PC-3 (cell line): ENCODE measurements around the gene GRB7. TPM values are rescaled to one million over a fixed set of nuclear protein-coding genes. Genes with fewer than 3 reads are reported as not detected.

ENCODE experiments used
- ATAC-seq: fragments of 200-7000 bp; cut with Tn5 transposase; 2 replicates; pipeline ENCODE4 v1.9.1; 2020; ENCODE audit warnings: mild to moderate bottlenecking, moderate library complexity
- BruUV-seq: library from RNA; stranded (reverse); fragments of 400-500 nt; replicated peaks from 2 replicates; lab custom pipeline; 2021; lab: Mats Ljungman, UMichigan
- CTCF ChIA-PET: fragments of 300-600 bp; sonication (Branson Sonifier 250); formaldehyde crosslinking; loops from one replicate; lab custom pipeline; 2022; ENCODE audit warnings: antibody characterized with exemption; lab: Charles Lee
- POLR2A ChIA-PET: fragments of 300-600 bp; sonication (Branson Sonifier 250); formaldehyde crosslinking; loops from one replicate; lab custom pipeline; 2022; ENCODE audit warnings: antibody characterized with exemption; ENCODE audit not compliant: unreplicated experiment; lab: Charles Lee
- DNase-seq: peaks from one replicate; pipeline ENCODE4 v3.0.0-alpha.2; 2015
- H2AFZ ChIP-seq: fragments of 300-600 bp; sonication (generic); 2 replicates; pipeline ENCODE4 v1.6.0; 2016; ENCODE audit warnings: antibody characterized with exemption, low read length
- H3F3A ChIP-seq: fragments of 300-600 bp; sonication (generic); one replicate; pipeline ENCODE4 v1.6.0; 2017; ENCODE audit warnings: antibody characterized with exemption, low read length, control low read depth, mild to moderate bottlenecking; ENCODE audit not compliant: unreplicated experiment
- H3K27ac ChIP-seq: fragments of 300-600 bp; sonication (generic); 2 replicates; pipeline ENCODE4 v1.5.1; 2016; ENCODE audit warnings: mild to moderate bottlenecking, low read length
- H3K27me3 ChIP-seq: fragments of 300-600 bp; sonication (generic); 2 replicates; pipeline ENCODE4 v1.6.1; 2016; ENCODE audit warnings: low read length, mixed read lengths
- H3K36me3 ChIP-seq: fragments of 300-600 bp; sonication (generic); 2 replicates; pipeline ENCODE4 v1.6.1; 2016; ENCODE audit warnings: low read depth, mixed run types, low read length, mixed read lengths
- H3K4me1 ChIP-seq: fragments of 300-600 bp; sonication (generic); 2 replicates; pipeline ENCODE4 v1.5.1; 2016; ENCODE audit warnings: low read length; ENCODE audit not compliant: insufficient read depth
- H3K4me2 ChIP-seq: fragments of 300-600 bp; sonication (generic); 2 replicates; pipeline ENCODE4 v1.6.0; 2016; ENCODE audit warnings: low read length
- H3K4me3 ChIP-seq: fragments of 300-600 bp; sonication (generic); 2 replicates; pipeline ENCODE4 v1.5.1; 2016; ENCODE audit warnings: mild to moderate bottlenecking, low read length, mixed read lengths
- H3K79me2 ChIP-seq: fragments of 300-600 bp; sonication (generic); 2 replicates; pipeline ENCODE4 v1.6.1; 2017; ENCODE audit warnings: low read length, mixed read lengths
- H3K9ac ChIP-seq: fragments of 300-600 bp; sonication (generic); 2 replicates; pipeline ENCODE4 v1.6.0; 2016; ENCODE audit warnings: mild to moderate bottlenecking, low read length
- H3K9me2 ChIP-seq: fragments of 300-600 bp; sonication (generic); replicated peaks from 2 replicates; pipeline ENCODE4 v1.6.1; 2016; ENCODE audit warnings: mixed run types, low read length, mixed read lengths
- H3K9me3 ChIP-seq: fragments of 300-600 bp; sonication (generic); 2 replicates; pipeline ENCODE4 v1.6.1; 2016; ENCODE audit warnings: low read length, mixed read lengths
- H4K20me1 ChIP-seq: fragments of 300-600 bp; sonication (generic); 2 replicates; pipeline ENCODE4 v1.6.1; 2016; ENCODE audit warnings: low read length, mixed read lengths
- EZH2 ChIP-seq: fragments of 300-600 bp; sonication (generic); IDR thresholded peaks from one replicate; pipeline ENCODE4 v1.6.1; 2017; ENCODE audit warnings: antibody characterized with exemption, mild to moderate bottlenecking, low read length; ENCODE audit not compliant: unreplicated experiment
- EZH2phosphoT487 ChIP-seq: fragments of 300-600 bp; sonication (generic); IDR thresholded peaks from 2 replicates; pipeline ENCODE4 v1.6.1; 2018; ENCODE audit warnings: mild to moderate bottlenecking, antibody characterized with exemption, low read length, borderline replicate concordance
- intact Hi-C: fragments of 100-400 bp; cut with micrococcal nuclease; formaldehyde crosslinking; loops from 2 replicates; pipeline ENCODE4 v1.9.0; 2023
- total RNA-seq: library from RNA; depleted of rRNA; stranded (reverse); fragments of >200 nt; gene quantifications from 2 replicates; pipeline ENCODE4 v1.2.3, GENCODE V29; 2014
- TF ChIP-seq, protein P1 (sequence below): fragments of 300-600 bp; sonication (generic); conservative IDR thresholded peaks from 2 replicates; pipeline ENCODE4 v1.5.1; 2017; ENCODE audit warnings: antibody characterized with exemption, low read depth, mild to moderate bottlenecking, low read length

GRB7 gene
- total RNA-seq, 1 experiment from 2014 or later, result 31.3 TPM

DNA sequence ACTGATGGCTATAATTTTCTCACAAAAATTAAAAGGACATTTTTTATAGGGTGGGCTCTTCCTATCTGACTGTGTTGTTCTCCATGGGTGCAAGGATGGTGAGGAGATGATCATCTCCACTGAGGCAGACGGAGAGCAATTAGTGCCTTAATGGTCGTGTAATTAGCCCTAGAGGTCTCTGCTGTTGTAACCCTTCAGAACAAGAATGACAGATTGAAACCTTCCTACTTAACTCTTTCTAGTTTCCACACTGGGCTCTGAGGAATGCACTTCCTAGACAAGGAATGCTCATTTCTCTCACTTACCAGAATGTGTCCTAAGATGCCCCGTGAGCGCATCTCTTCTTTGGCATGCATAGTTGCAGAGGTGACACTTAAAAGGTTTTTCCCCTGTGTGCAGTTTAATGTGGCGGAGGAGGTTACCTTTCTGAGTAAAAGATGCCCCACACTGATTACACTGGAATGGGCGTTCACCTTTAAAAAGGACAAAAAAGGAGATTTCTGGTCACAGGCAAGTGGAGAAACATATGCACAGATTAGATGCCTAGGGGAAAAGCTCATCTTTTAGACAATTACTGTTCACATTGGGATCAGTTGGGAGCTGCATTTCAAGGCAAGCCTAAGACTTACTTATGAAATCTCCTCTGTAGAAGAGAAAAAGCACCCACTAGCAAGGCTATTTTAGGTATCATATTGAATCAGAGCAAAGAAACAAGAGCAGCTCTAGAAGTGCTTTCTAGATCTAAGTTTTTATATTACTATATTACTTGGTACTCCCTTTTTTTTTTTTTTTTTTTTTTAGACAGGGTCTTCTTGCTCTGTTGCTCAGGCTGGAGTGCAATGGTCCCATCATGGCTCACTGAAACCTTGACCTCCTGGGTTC lies 53.6 kb downstream of the GRB7 start:
- intact Hi-C loops, result no loop called here
- no peak overlapping the region for H3K4me3 ChIP-seq
- no peaks in the 10 kb centered on the region for H3K4me1 ChIP-seq
- no peak overlapping the region for H3K9ac ChIP-seq
- peaks cover 8% of the 10 kb centered on the region; the same call in 1 of the 2 replicates for H3K27me3 ChIP-seq
- TF ChIP-seq EZH2 (no peak), EZH2phosphoT487 (no peak)
- TF ChIP-seq, protein P1, sequence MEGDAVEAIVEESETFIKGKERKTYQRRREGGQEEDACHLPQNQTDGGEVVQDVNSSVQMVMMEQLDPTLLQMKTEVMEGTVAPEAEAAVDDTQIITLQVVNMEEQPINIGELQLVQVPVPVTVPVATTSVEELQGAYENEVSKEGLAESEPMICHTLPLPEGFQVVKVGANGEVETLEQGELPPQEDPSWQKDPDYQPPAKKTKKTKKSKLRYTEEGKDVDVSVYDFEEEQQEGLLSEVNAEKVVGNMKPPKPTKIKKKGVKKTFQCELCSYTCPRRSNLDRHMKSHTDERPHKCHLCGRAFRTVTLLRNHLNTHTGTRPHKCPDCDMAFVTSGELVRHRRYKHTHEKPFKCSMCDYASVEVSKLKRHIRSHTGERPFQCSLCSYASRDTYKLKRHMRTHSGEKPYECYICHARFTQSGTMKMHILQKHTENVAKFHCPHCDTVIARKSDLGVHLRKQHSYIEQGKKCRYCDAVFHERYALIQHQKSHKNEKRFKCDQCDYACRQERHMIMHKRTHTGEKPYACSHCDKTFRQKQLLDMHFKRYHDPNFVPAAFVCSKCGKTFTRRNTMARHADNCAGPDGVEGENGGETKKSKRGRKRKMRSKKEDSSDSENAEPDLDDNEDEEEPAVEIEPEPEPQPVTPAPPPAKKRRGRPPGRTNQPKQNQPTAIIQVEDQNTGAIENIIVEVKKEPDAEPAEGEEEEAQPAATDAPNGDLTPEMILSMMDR, result no peak
- no peaks in the 10 kb centered on the region for H3F3A ChIP-seq
- H3K9me2 ChIP-seq, result no peaks in the 10 kb centered on the region
- no TSS peak for BruUV-seq
- no peaks in the 10 kb centered on the region for H4K20me1 ChIP-seq
- H3K9me3 ChIP-seq, result no peaks in the 10 kb centered on the region
- H3K27ac ChIP-seq, result no peak overlapping the region
- ATAC-seq (no peak), DNase-seq (no peak)
- H3K36me3 ChIP-seq, result no peaks in the 10 kb centered on the region
- no peak overlapping the region for H3K4me2 ChIP-seq
- POLR2A ChIA-PET, result no interaction called here
- H3K79me2 ChIP-seq, result no peaks in the 10 kb centered on the region
- CTCF ChIA-PET, result no interaction called here
- H2AFZ ChIP-seq, result no peak overlapping the region

GRCh38 chr17:39792526-39793221 lies 54.9 kb downstream of the GRB7 start:
- Histone ChIP-seq H3K4me2 (no peak overlapping the region), H3K27me3 (peaks cover 8% of the 10 kb centered on the region; the same call in 1 of the 2 replicates), H3K4me1 (no peaks in the 10 kb centered on the region), H4K20me1 (no peaks in the 10 kb centered on the region), H3K9ac (no peak overlapping the region), H3K79me2 (no peaks in the 10 kb centered on the region), H3K4me3 (no peak overlapping the region), H3F3A (no peaks in the 10 kb centered on the region), H3K9me2 (no peaks in the 10 kb centered on the region), H3K36me3 (no peaks in the 10 kb centered on the region), H3K27ac (no peak overlapping the region), H2AFZ (no peak overlapping the region), H3K9me3 (no peaks in the 10 kb centered on the region)
- ATAC-seq (no peak), DNase-seq (no peak)
- ChIA-PET POLR2A (no interaction called here), CTCF (no interaction called here)
- BruUV-seq, result no TSS peak
- intact Hi-C loops, result no loop called here
- TF ChIP-seq, protein P1, result no peak
- TF ChIP-seq EZH2 (no peak), EZH2phosphoT487 (no peak)
